Measurements from ENCODE around the gene CTCFL. TPM values are rescaled to one million over a fixed set of nuclear protein-coding genes. Genes with fewer than 3 reads are reported as not detected.

CTCFL gene
- total and polyA plus RNA-seq, 2 donors (not counting 3 experiments of a cell fraction or from before 2014, with no cell fraction given), result not detected

- H3K9ac ChIP-seq (replicated peaks; ENCODE audit: extremely low read depth, insufficient read depth, low read length), result no peak overlapping the region
- TF ChIP-seq POLR2A (IDR thresholded peaks at IDR 0.05; ENCODE audit: low read depth, low read length) (no peak), POLR2AphosphoS5 (IDR thresholded peaks at IDR 0.05; ENCODE audit: insufficient read depth, low read depth, low read length) (no peak), GATA2 (IDR thresholded peaks at IDR 0.05; ENCODE audit: insufficient read depth, insufficient read length, low read depth, low read length) (no peak), EZH2 (IDR thresholded peaks at IDR 0.05; ENCODE audit: borderline replicate concordance, low read depth, low read length, severe bottlenecking) (no peak), MYC (IDR thresholded peaks at IDR 0.05; ENCODE audit: low read depth, low read length) (no peak), JUN (IDR thresholded peaks at IDR 0.05; ENCODE audit: borderline replicate concordance, insufficient read depth, insufficient read length, low read depth) (no peak), FOS (IDR thresholded peaks at IDR 0.05; ENCODE audit: borderline replicate concordance, insufficient read depth, low read length) (no peak), CTCF (IDR thresholded peaks at IDR 0.05; ENCODE audit: extremely low read depth in 1 of 2, insufficient read depth in 1 of 2, low read depth in 1 of 2, low read length in 2 of 2) (no peak), MAX (IDR thresholded peaks at IDR 0.05; ENCODE audit: insufficient read depth, insufficient read length) (no peak)
- DNase-seq (ENCODE audit: low read depth, low spot score), result no peak
- intact Hi-C loops (cut with micrococcal nuclease), result no loop called here
- FAIRE-seq, result no peak
- H3K4me2 ChIP-seq (ENCODE audit: insufficient read depth, low read length), result no peak overlapping the region
- no TSS peak for BruUV-seq (replicated peaks)
- no peak overlapping the region for H3K4me3 ChIP-seq (replicated peaks in 1 of 3; ENCODE audit: insufficient read depth in 1 of 3, low read depth in 1 of 3, low read length in 3 of 3)
- no peaks in the 10 kb centered on the region for H3K9me3 ChIP-seq (replicated peaks; ENCODE audit: control insufficient read depth, insufficient read depth, low read length)
- H3K4me1 ChIP-seq (ENCODE audit: control insufficient read depth, extremely low read depth, insufficient read depth, low read length), result no peaks in the 10 kb centered on the region
- ChIA-PET POLR2A (no interaction called here), CTCF (no interaction called here)
- H3K36me3 ChIP-seq (ENCODE audit: control insufficient read depth in 2 of 2, extremely low read depth in 1 of 2, insufficient read depth in 2 of 2, low read length in 2 of 2), result no peaks in the 10 kb centered on the region
- H3K79me2 ChIP-seq (ENCODE audit: control insufficient read depth, insufficient read depth, low read length), result no peaks in the 10 kb centered on the region
- peaks cover 1 to 6% of the 10 kb centered on the region in 2 experiments for H3K27me3 ChIP-seq (ENCODE audit: control insufficient read depth in 2 of 2, insufficient read depth in 2 of 2, low read length in 2 of 2)
- dilution Hi-C loops (cut with MboI; ENCODE audit: extremely low pct_ligation_motif_present, low sequenced_read_pairs), result no loop called here
- H4K20me1 ChIP-seq (replicated peaks; ENCODE audit: control insufficient read depth, extremely low read depth, insufficient read depth, low read length), result no peaks in the 10 kb centered on the region
- H2AFZ ChIP-seq (ENCODE audit: low read depth, low read length), result no peak overlapping the region
- H3K9me1 ChIP-seq (replicated peaks; ENCODE audit: control insufficient read depth, extremely low read depth, insufficient read depth, low read length), result no peaks in the 10 kb centered on the region
- H3K27ac ChIP-seq (ENCODE audit: insufficient read depth, low read depth, low read length), result no peak overlapping the region
Measured at GRCh38 chr20:57483287-57484050, 41.5 kb downstream of the CTCFL start.

Measured in endothelial cell of umbilical vein (primary cell).